KMS-11 (cell line): ENCODE data around the gene ADAMTS2.

ENCODE experiments used
- H2AFZ ChIP-seq: fragments of 200-600 bp; sonication (generic); 2 replicates; pipeline ENCODE4 v1.6.1; 2016; ENCODE audit warnings: antibody characterized with exemption, mixed run types, low read depth
- H3K27ac ChIP-seq: fragments of 200-600 bp; sonication (generic); 2 replicates; pipeline ENCODE4 v1.6.1; 2016; ENCODE audit warnings: mild to moderate bottlenecking, mixed run types
- H3K27me3 ChIP-seq: fragments of 200-600 bp; sonication (generic); 2 replicates; pipeline ENCODE4 v1.6.1; 2017; ENCODE audit warnings: mild to moderate bottlenecking, low read depth, mixed run types, moderate library complexity; ENCODE audit not compliant: insufficient read depth
- H3K36me3 ChIP-seq: fragments of 200-600 bp; sonication (generic); 2 replicates; pipeline ENCODE4 v1.6.1; 2017; ENCODE audit warnings: mild to moderate bottlenecking, mixed run types; ENCODE audit not compliant: insufficient read depth
- H3K4me1 ChIP-seq: fragments of 200-600 bp; sonication (generic); 2 replicates; pipeline ENCODE4 v1.6.1; 2016; ENCODE audit warnings: mild to moderate bottlenecking, low read depth, mixed run types; ENCODE audit not compliant: poor library complexity, severe bottlenecking
- H3K4me2 ChIP-seq: fragments of 200-600 bp; sonication (generic); 2 replicates; pipeline ENCODE4 v1.7.0; 2016; ENCODE audit warnings: mild to moderate bottlenecking, mixed run types
- H3K4me3 ChIP-seq: fragments of 200-600 bp; sonication (generic); IDR thresholded peaks from 2 replicates; pipeline ENCODE4 v1.6.1; 2017; ENCODE audit warnings: low read depth, low read length, mixed read lengths; ENCODE audit not compliant: insufficient read depth
- H3K79me2 ChIP-seq: fragments of 200-600 bp; sonication (generic); 2 replicates; pipeline ENCODE4 v1.6.1; 2016; ENCODE audit warnings: low read depth, mixed run types; ENCODE audit not compliant: insufficient read depth
- H3K9ac ChIP-seq: fragments of 200-600 bp; sonication (generic); 2 replicates; pipeline ENCODE4 v1.6.1; 2016; ENCODE audit warnings: mild to moderate bottlenecking, mixed run types
- H4K20me1 ChIP-seq: fragments of 200-600 bp; sonication (generic); 2 replicates; pipeline ENCODE4 v1.6.1; 2016; ENCODE audit warnings: mild to moderate bottlenecking, mixed run types; ENCODE audit not compliant: insufficient read depth
- CTCF ChIP-seq: fragments of 200-600 bp; sonication (generic); conservative IDR thresholded peaks from 2 replicates; pipeline ENCODE4 v1.6.1; 2017; ENCODE audit warnings: low read depth, mild to moderate bottlenecking, antibody characterized with exemption, low read length, moderate library complexity, mixed read lengths

The ADAMTS2 gene

GRCh38 chr5:179373101-179373934, 28.1 kb upstream of the ADAMTS2 start:
- no peak overlapping the region for H2AFZ ChIP-seq
- H3K36me3 ChIP-seq = no peaks in the 10 kb centered on the region
- H3K4me1 ChIP-seq = no peaks in the 10 kb centered on the region
- H3K27me3 ChIP-seq = no peaks in the 10 kb centered on the region
- no peaks in the 10 kb centered on the region for H4K20me1 ChIP-seq
- no peak overlapping the region for H3K4me2 ChIP-seq
- H3K4me3 ChIP-seq = no peak overlapping the region
- TF ChIP-seq CTCF = no peak
- no peaks in the 10 kb centered on the region for H3K79me2 ChIP-seq
- no peak overlapping the region for H3K9ac ChIP-seq
- H3K27ac ChIP-seq = no peak overlapping the region

- Histone ChIP-seq H3K79me2 (no peaks in the 10 kb centered on the region), H3K4me2 (no peak overlapping the region), H3K4me1 (no peaks in the 10 kb centered on the region), H3K36me3 (no peaks in the 10 kb centered on the region), H3K9ac (no peak overlapping the region), H4K20me1 (no peaks in the 10 kb centered on the region), H3K27ac (no peak overlapping the region), H3K27me3 (no peaks in the 10 kb centered on the region), H2AFZ (no peak overlapping the region), H3K4me3 (no peak overlapping the region)
- TF ChIP-seq CTCF = no peak
These were observed 26.7 kb upstream of the ADAMTS2 start for GRCh38 chr5:179371681-179372680.

GRCh38 chr5:179371121-179371510, 25.9 kb upstream of the ADAMTS2 start:
- Histone ChIP-seq H3K4me3 (no peak overlapping the region), H3K27me3 (no peaks in the 10 kb centered on the region), H3K79me2 (no peaks in the 10 kb centered on the region), H3K36me3 (no peaks in the 10 kb centered on the region), H3K9ac (no peak overlapping the region), H3K4me2 (no peak overlapping the region), H3K4me1 (no peaks in the 10 kb centered on the region), H2AFZ (no peak overlapping the region), H4K20me1 (no peaks in the 10 kb centered on the region), H3K27ac (no peak overlapping the region)
- TF ChIP-seq CTCF = no peak

- H4K20me1 ChIP-seq = no peaks in the 10 kb centered on the region
- H3K4me1 ChIP-seq = no peaks in the 10 kb centered on the region
- TF ChIP-seq CTCF = no peak
These were observed 25.3 kb upstream of the ADAMTS2 start for GRCh38 chr5:179370490-179371120.

More at GRCh38 chr5:179370490-179371120, 25.3 kb upstream of the ADAMTS2 start:
- H3K36me3 ChIP-seq = no peaks in the 10 kb centered on the region
- H2AFZ ChIP-seq = no peak overlapping the region
- H3K4me2 ChIP-seq = no peak overlapping the region
- H3K79me2 ChIP-seq = no peaks in the 10 kb centered on the region
- H3K27ac ChIP-seq = no peak overlapping the region
- H3K27me3 ChIP-seq = no peaks in the 10 kb centered on the region
- no peak overlapping the region for H3K4me3 ChIP-seq
- no peak overlapping the region for H3K9ac ChIP-seq
